Ishikawa (cell line): ENCODE data around the gene YES1.

Experiments
- CEBPB ChIP-seq: IDR thresholded peaks from 2 replicates; pipeline ENCODE4 v1.6.1; 2012
- CREB1 ChIP-seq: IDR thresholded peaks from 2 replicates; pipeline ENCODE4 v1.6.1; 2012; ENCODE audit warnings: low read depth
- EGR1 ChIP-seq: IDR thresholded peaks from 2 replicates; pipeline ENCODE4 v1.6.1; 2012
- EP300 ChIP-seq: IDR thresholded peaks from 2 replicates; pipeline ENCODE4 v1.6.1; 2012; ENCODE audit warnings: borderline replicate concordance
- FOXM1 ChIP-seq: IDR thresholded peaks from 2 replicates; pipeline ENCODE4 v1.6.1; 2012; ENCODE audit warnings: low read depth, borderline replicate concordance
- MAX ChIP-seq: IDR thresholded peaks from 2 replicates; pipeline ENCODE4 v1.6.1; 2012
- RAD21 ChIP-seq: IDR thresholded peaks from 2 replicates; pipeline ENCODE4 v1.6.1; 2012; ENCODE audit warnings: low read depth
- REST ChIP-seq: IDR thresholded peaks from 2 replicates; pipeline ENCODE4 v1.6.1; 2012; ENCODE audit warnings: low read depth, mild to moderate bottlenecking
- TAF1 ChIP-seq: IDR thresholded peaks from 2 replicates; pipeline ENCODE4 v1.6.1; 2012; ENCODE audit warnings: low read depth, mild to moderate bottlenecking
- TCF12 ChIP-seq: IDR thresholded peaks from 2 replicates; pipeline ENCODE4 v1.6.1; 2012; ENCODE audit warnings: low read depth
- TEAD4 ChIP-seq: IDR thresholded peaks from 2 replicates; pipeline ENCODE4 v1.6.1; 2012
- YY1 ChIP-seq: IDR thresholded peaks from 2 replicates; pipeline ENCODE4 v1.6.1; 2012; ENCODE audit warnings: low read depth
- ZBTB7A ChIP-seq: IDR thresholded peaks from 2 replicates; pipeline ENCODE4 v1.6.1; 2012; ENCODE audit warnings: low read depth

- no peak for TF ChIP-seq TAF1
- TF ChIP-seq EP300: no peak
- no peak for TF ChIP-seq ZBTB7A
- no peak for TF ChIP-seq RAD21
- TF ChIP-seq MAX: no peak
- no peak for TF ChIP-seq CEBPB
- TF ChIP-seq TEAD4: no peak
- TF ChIP-seq REST: no peak
- TF ChIP-seq TCF12: no peak
- TF ChIP-seq EGR1: no peak
- TF ChIP-seq CREB1: no peak
- no peak for TF ChIP-seq YY1
- TF ChIP-seq FOXM1: no peak
Measured at GRCh38 chr18:766550-766860, 45.5 kb downstream of the YES1 start.
